GM21737 (cell line): Measurements from ENCODE around the gene CFTR.
"Not testable (repeated sequence)": the region's sequence is repeated elsewhere in the genome, so short reads cannot be mapped to it uniquely, and the experiment has no call there.

Source experiments
- ATAC-seq: cut with Tn5 transposase; IDR thresholded peaks from one replicate; pipeline ENCODE4 v1.9.1; 2021; ENCODE audit warnings: mild to moderate bottlenecking, moderate library complexity; ENCODE audit not compliant: unreplicated experiment

The CFTR gene

GRCh38 chr7:117683430-117684175, 203.8 kb downstream of the CFTR start:
- ATAC-seq, result no peak

GRCh38 chr7:117685795-117686194, 206.0 kb downstream of the CFTR start:
- no peak for ATAC-seq

GRCh38 chr7:117686311-117686935, 206.6 kb downstream of the CFTR start:
- no peak for ATAC-seq

- no peak for ATAC-seq
These were observed 208.3 kb downstream of the CFTR start for GRCh38 chr7:117688126-117688525.

GRCh38 chr7:117689406-117689805, 209.6 kb downstream of the CFTR start:
- no peak for ATAC-seq

GRCh38 chr7:117690147-117690546, 210.3 kb downstream of the CFTR start:
- no peak for ATAC-seq

- no peak for ATAC-seq
These were observed 212.5 kb downstream of the CFTR start for GRCh38 chr7:117692338-117692737.

- no peak for ATAC-seq
These were observed 218.2 kb downstream of the CFTR start for GRCh38 chr7:117698018-117698417.

- ATAC-seq, result no peak
These were observed 224.2 kb downstream of the CFTR start for GRCh38 chr7:117704063-117704462.

GRCh38 chr7:117705630-117706029, 225.8 kb downstream of the CFTR start:
- ATAC-seq, result no peak

- ATAC-seq, result no peak
These were observed 226.4 kb downstream of the CFTR start for GRCh38 chr7:117706210-117706609.

- no peak for ATAC-seq
These were observed 227.3 kb downstream of the CFTR start for GRCh38 chr7:117707080-117707479.

GRCh38 chr7:117708173-117708572, 228.3 kb downstream of the CFTR start:
- ATAC-seq, result not testable (repeated sequence)

- no peak for ATAC-seq
These were observed 231.7 kb downstream of the CFTR start for GRCh38 chr7:117711556-117711955.

GRCh38 chr7:117715784-117716445, 236.1 kb downstream of the CFTR start:
- peak; percentile 64 for ATAC-seq

- ATAC-seq, result no peak
These were observed 237.0 kb downstream of the CFTR start for GRCh38 chr7:117716707-117717299.

GRCh38 chr7:117717357-117717756, 237.5 kb downstream of the CFTR start:
- ATAC-seq, result no peak
